HG03139 (cell line): ENCODE data around the gene RLN3.

Source experiments
- ATAC-seq: cut with Tn5 transposase; IDR thresholded peaks from one replicate; pipeline ENCODE4 v1.9.1; 2021; ENCODE audit not compliant: unreplicated experiment

The RLN3 gene

GRCh38 chr19:13993590-13994300 is 34.2 kb upstream of the RLN3 start:
- no peak for ATAC-seq

GRCh38 chr19:13995017-13995728 is 32.8 kb upstream of the RLN3 start:
- ATAC-seq, result no peak

GRCh38 chr19:13995878-13996765 is 31.8 kb upstream of the RLN3 start:
- ATAC-seq, result no peak

- no peak for ATAC-seq
These were observed 30.9 kb upstream of the RLN3 start for GRCh38 chr19:13996928-13997630.

- no peak for ATAC-seq
These were observed 30.4 kb upstream of the RLN3 start for GRCh38 chr19:13997631-13997962.

GRCh38 chr19:13998426-13998825 is 29.5 kb upstream of the RLN3 start:
- no peak for ATAC-seq

GRCh38 chr19:13999085-13999484 is 28.9 kb upstream of the RLN3 start:
- ATAC-seq, result no peak

GRCh38 chr19:14000691-14001375 is 27.1 kb upstream of the RLN3 start:
- ATAC-seq, result no peak

GRCh38 chr19:14002571-14003250 is 25.2 kb upstream of the RLN3 start:
- no peak for ATAC-seq

GRCh38 chr19:14003251-14004055 is 24.5 kb upstream of the RLN3 start:
- no peak for ATAC-seq

- ATAC-seq, result no peak
These were observed 23.2 kb upstream of the RLN3 start for GRCh38 chr19:14004619-14005348.

GRCh38 chr19:14005349-14006084 is 22.4 kb upstream of the RLN3 start:
- peak; percentile 44 for ATAC-seq

- ATAC-seq, result peak; percentile 61
These were observed 21.7 kb upstream of the RLN3 start, which contains the start of gene RFX1 for GRCh38 chr19:14006085-14006765. Gene RFX1 (minus strand): TSS chr19:14006320. CDS start chr19:13993843, 12,477 bp downstream.

- ATAC-seq, result peak; percentile 27
These were observed 21.0 kb upstream of the RLN3 start for GRCh38 chr19:14006766-14007562.

- ATAC-seq, result no peak
These were observed 15.5 kb upstream of the RLN3 start for GRCh38 chr19:14012378-14012915.

- peak; percentile 58 for ATAC-seq
These were observed 12.4 kb upstream of the RLN3 start for GRCh38 chr19:14015524-14016035.
